Measurements from ENCODE around the gene FABP2. TPM values are rescaled to one million over a fixed set of nuclear protein-coding genes. Genes with fewer than 3 reads are reported as not detected.

FABP2 gene
- total and polyA plus RNA-seq, 2 experiments from 2014 or later, result not detected

- TF ChIP-seq EZH2phosphoT487 (IDR thresholded peaks at IDR 0.05; ENCODE audit: insufficient read depth, low read depth) (no peak), EZH2 (IDR thresholded peaks at IDR 0.05; ENCODE audit: insufficient read depth, poor library complexity, severe bottlenecking) (no peak)
- Histone ChIP-seq H3K36me3 (ENCODE audit: low read depth) (no peaks in the 10 kb centered on the region), H4K20me1 (ENCODE audit: insufficient read depth) (no peaks in the 10 kb centered on the region), H3K27ac (no peak overlapping the region), H3K9me2 (ENCODE audit: insufficient read depth) (no peaks in the 10 kb centered on the region), H3K4me2 (ENCODE audit: unreplicated experiment) (no peak overlapping the region), H3K79me2 (ENCODE audit: insufficient read depth) (no peaks in the 10 kb centered on the region), H3K9ac (no peak overlapping the region), H2AFZ (no peak overlapping the region), H3K27me3 (replicated peaks; ENCODE audit: insufficient read depth) (no peaks in the 10 kb centered on the region), H3K9me3 (ENCODE audit: low read depth) (no peaks in the 10 kb centered on the region), H3K4me1 (ENCODE audit: insufficient read depth) (peaks cover 15% of the 10 kb centered on the region), H3K4me3 (no peak overlapping the region), H3F3A (ENCODE audit: insufficient read depth) (peaks cover 12% of the 10 kb centered on the region; the same call in 1 of the 2 replicates)
- in situ Hi-C loops (cut with MboI), result loop anchor here (10.0 kb wide), 1 partner anchor 737 kb away; no protein-coding TSS in a partner anchor
- 54 to 58% methylated on average over 2 of the region's 2 CpGs for WGBS, 2 experiments (ENCODE audit: low coverage in 1 of 2, low lambda C conversion rate in 2 of 2, missing lambda C conversion rate in 2 of 2)
- no peak for DNase-seq
Observed at GRCh38 chr4:119317990-119318389, 3.9 kb downstream of the FABP2 start.

GRCh38 chr4:119315036-119315435 is 6.9 kb downstream of the FABP2 start:
- Histone ChIP-seq H3K9ac (peak overlapping the region; percentile 4; the same call in 1 of the 2 replicates), H3K9me3 (ENCODE audit: low read depth) (no peaks in the 10 kb centered on the region), H3K4me1 (ENCODE audit: insufficient read depth) (peaks cover 15% of the 10 kb centered on the region), H3F3A (ENCODE audit: insufficient read depth) (peaks cover 12% of the 10 kb centered on the region; the same call in 1 of the 2 replicates), H4K20me1 (ENCODE audit: insufficient read depth) (no peaks in the 10 kb centered on the region), H3K27ac (peak overlapping the region; percentile 48), H3K79me2 (ENCODE audit: insufficient read depth) (no peaks in the 10 kb centered on the region), H3K36me3 (ENCODE audit: low read depth) (no peaks in the 10 kb centered on the region), H3K9me2 (ENCODE audit: insufficient read depth) (no peaks in the 10 kb centered on the region), H2AFZ (peak overlapping the region; percentile 55), H3K4me3 (0 out of 2 replicates have a peak overlapping the region, but pooled peaks have one; percentile 1), H3K4me2 (ENCODE audit: unreplicated experiment) (peak overlapping the region; percentile 24), H3K27me3 (replicated peaks; ENCODE audit: insufficient read depth) (no peaks in the 10 kb centered on the region)
- WGBS, 2 experiments (ENCODE audit: low coverage in 1 of 2, low lambda C conversion rate in 2 of 2, missing lambda C conversion rate in 2 of 2), result 62 to 67% methylated on average over 2 of the region's 2 CpGs
- TF ChIP-seq EZH2phosphoT487 (IDR thresholded peaks at IDR 0.05; ENCODE audit: insufficient read depth, low read depth) (no peak), EZH2 (IDR thresholded peaks at IDR 0.05; ENCODE audit: insufficient read depth, poor library complexity, severe bottlenecking) (no peak)
- DNase-seq, result peak; percentile 62
- in situ Hi-C loops (cut with MboI), result loop anchor here (10.0 kb wide), 1 partner anchor 740 kb away; no protein-coding TSS in a partner anchor

GRCh38 chr4:119314356-119314755 is 7.6 kb downstream of the FABP2 start:
- no peaks in the 10 kb centered on the region for H3K79me2 ChIP-seq (ENCODE audit: insufficient read depth)
- H3F3A ChIP-seq (ENCODE audit: insufficient read depth), result peaks cover 12% of the 10 kb centered on the region; the same call in 1 of the 2 replicates
- no peaks in the 10 kb centered on the region for H4K20me1 ChIP-seq (ENCODE audit: insufficient read depth)
- H3K4me2 ChIP-seq (ENCODE audit: unreplicated experiment), result peak overlapping the region; percentile 24
- no peak overlapping the region for H3K27ac ChIP-seq
- H3K9me3 ChIP-seq (ENCODE audit: low read depth), result no peaks in the 10 kb centered on the region
- TF ChIP-seq EZH2phosphoT487 (IDR thresholded peaks at IDR 0.05; ENCODE audit: insufficient read depth, low read depth), result no peak
- TF ChIP-seq EZH2 (IDR thresholded peaks at IDR 0.05; ENCODE audit: insufficient read depth, poor library complexity, severe bottlenecking), result no peak
- peak overlapping the region; percentile 4; the same call in 1 of the 2 replicates for H3K9ac ChIP-seq
- peaks cover 15% of the 10 kb centered on the region for H3K4me1 ChIP-seq (ENCODE audit: insufficient read depth)
- in situ Hi-C loops (cut with MboI), result loop anchor here (10.0 kb wide), 1 partner anchor 740 kb away; no protein-coding TSS in a partner anchor
- H3K9me2 ChIP-seq (ENCODE audit: insufficient read depth), result no peaks in the 10 kb centered on the region
- peak; percentile 70 for DNase-seq
- H3K36me3 ChIP-seq (ENCODE audit: low read depth), result no peaks in the 10 kb centered on the region
- H3K4me3 ChIP-seq, result no peak overlapping the region
- 44 to 49% methylated on average over 4 of the region's 4 CpGs for WGBS, 2 experiments (ENCODE audit: low coverage in 1 of 2, low lambda C conversion rate in 2 of 2, missing lambda C conversion rate in 2 of 2)
- H2AFZ ChIP-seq, result no peak overlapping the region
- H3K27me3 ChIP-seq (replicated peaks; ENCODE audit: insufficient read depth), result no peaks in the 10 kb centered on the region

- Histone ChIP-seq H3K9me3 (ENCODE audit: low read depth) (no peaks in the 10 kb centered on the region), H4K20me1 (ENCODE audit: insufficient read depth) (no peaks in the 10 kb centered on the region), H3K36me3 (ENCODE audit: low read depth) (no peaks in the 10 kb centered on the region), H2AFZ (no peak overlapping the region), H3K27ac (no peak overlapping the region), H3K27me3 (replicated peaks; ENCODE audit: insufficient read depth) (no peaks in the 10 kb centered on the region), H3K4me1 (ENCODE audit: insufficient read depth) (peaks cover 15% of the 10 kb centered on the region), H3K9me2 (ENCODE audit: insufficient read depth) (no peaks in the 10 kb centered on the region), H3K4me3 (no peak overlapping the region), H3K79me2 (ENCODE audit: insufficient read depth) (no peaks in the 10 kb centered on the region), H3F3A (ENCODE audit: insufficient read depth) (peaks cover 12% of the 10 kb centered on the region; the same call in 1 of the 2 replicates), H3K4me2 (ENCODE audit: unreplicated experiment) (no peak overlapping the region), H3K9ac (no peak overlapping the region)
- no peak for DNase-seq
- TF ChIP-seq EZH2 (IDR thresholded peaks at IDR 0.05; ENCODE audit: insufficient read depth, poor library complexity, severe bottlenecking) (no peak), EZH2phosphoT487 (IDR thresholded peaks at IDR 0.05; ENCODE audit: insufficient read depth, low read depth) (no peak)
- in situ Hi-C loops (cut with MboI), result loop anchor here (10.0 kb wide), 1 partner anchor 742 kb away; no protein-coding TSS in a partner anchor
Observed at GRCh38 chr4:119313237-119313636, 8.7 kb downstream of the FABP2 start.

Data from GM23248 (cell line).